ENCODE data around the gene BCLAF3.

- TF ChIP-seq PATZ1 (CRISPR knock-in tag; IDR thresholded peaks at IDR 0.05; ENCODE audit: borderline replicate concordance) (no peak), POU6F1 (CRISPR knock-in tag; IDR thresholded peaks at IDR 0.05; ENCODE audit: borderline replicate concordance, low read depth) (no peak), ZFP3 (CRISPR knock-in tag; IDR thresholded peaks at IDR 0.05) (no peak), PPARA (CRISPR knock-in tag; IDR thresholded peaks at IDR 0.05; ENCODE audit: borderline replicate concordance) (no peak), ZFP30 (CRISPR knock-in tag; IDR thresholded peaks at IDR 0.05) (no peak), GLIS3 (CRISPR knock-in tag; IDR thresholded peaks at IDR 0.05) (no peak), TCF4 (CRISPR knock-in tag; IDR thresholded peaks at IDR 0.05; ENCODE audit: borderline replicate concordance) (no peak), ZNF8 (CRISPR knock-in tag; IDR thresholded peaks at IDR 0.05) (no peak), ARNTL (CRISPR knock-in tag; IDR thresholded peaks at IDR 0.05; ENCODE audit: borderline replicate concordance, low read depth) (no peak)
- TF ChIP-seq, protein P1, sequence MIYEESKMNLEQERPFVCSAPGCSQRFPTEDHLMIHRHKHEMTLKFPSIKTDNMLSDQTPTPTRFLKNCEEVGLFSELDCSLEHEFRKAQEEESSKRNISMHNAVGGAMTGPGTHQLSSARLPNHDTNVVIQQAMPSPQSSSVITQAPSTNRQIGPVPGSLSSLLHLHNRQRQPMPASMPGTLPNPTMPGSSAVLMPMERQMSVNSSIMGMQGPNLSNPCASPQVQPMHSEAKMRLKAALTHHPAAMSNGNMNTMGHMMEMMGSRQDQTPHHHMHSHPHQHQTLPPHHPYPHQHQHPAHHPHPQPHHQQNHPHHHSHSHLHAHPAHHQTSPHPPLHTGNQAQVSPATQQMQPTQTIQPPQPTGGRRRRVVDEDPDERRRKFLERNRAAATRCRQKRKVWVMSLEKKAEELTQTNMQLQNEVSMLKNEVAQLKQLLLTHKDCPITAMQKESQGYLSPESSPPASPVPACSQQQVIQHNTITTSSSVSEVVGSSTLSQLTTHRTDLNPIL (CRISPR knock-in tag; IDR thresholded peaks at IDR 0.05; ENCODE audit: low read depth) = no peak
Observed at GRCh38 chrX:19987856-19988255, 3.0 kb downstream of the BCLAF3 start.
